RCC 7860 (cell line): ENCODE measurements around the gene ATG2A.

Experiments
- DNase-seq: peaks from one replicate; pipeline ENCODE4 v3.0.0-alpha.2; 2015; ENCODE audit warnings: low spot score
- FAIRE-seq: peaks from 2 replicates; lab custom pipeline; 2012; peaks lifted over from hg19 to GRCh38; lab: Jason Lieb, UNC

The ATG2A gene

DNA sequence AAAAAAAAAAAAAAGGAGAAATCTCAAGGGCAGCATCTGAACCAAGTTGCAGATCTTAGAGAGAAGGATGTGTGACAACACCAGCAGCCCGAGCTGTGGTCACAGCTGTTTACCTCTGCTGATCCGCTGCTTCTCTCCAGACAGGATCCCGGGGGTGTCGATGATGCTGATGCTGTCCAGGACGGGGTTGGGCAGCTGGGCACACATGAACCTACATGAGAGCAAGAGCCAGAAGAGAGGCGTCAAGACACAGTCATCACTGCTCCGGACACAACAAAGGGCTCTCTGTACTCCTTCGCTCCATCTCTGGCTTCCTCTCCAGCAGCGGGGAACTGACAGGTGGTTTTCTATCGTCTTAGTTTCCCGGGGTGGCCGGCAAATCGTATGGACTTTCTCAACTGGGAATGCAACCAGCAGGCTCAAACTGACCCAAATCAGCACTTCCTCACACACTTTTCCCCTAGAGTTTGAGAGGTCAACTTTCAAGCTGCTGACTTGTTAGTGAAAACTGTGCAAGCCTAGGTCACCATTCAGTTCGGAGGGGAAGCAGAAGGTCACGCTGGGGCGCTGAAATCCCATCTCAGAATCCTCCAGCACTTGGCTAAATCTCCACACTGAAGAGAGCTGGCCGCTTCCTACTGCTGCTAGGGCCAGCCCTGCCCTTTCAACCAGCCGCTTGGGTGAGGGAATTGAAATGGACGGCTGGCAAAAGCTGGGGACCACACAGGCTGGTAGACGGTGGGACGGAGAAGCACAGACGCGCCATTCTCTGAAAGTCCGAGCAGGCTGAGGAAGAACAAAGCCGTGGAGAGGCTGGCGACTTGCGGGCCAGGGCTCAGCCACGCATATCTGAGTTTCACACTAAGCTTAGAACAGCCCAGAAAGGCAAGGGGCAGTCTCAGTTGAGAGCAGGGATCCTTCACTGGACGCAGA lies 42.4 kb downstream of the ATG2A start:
- DNase-seq = no peak
- FAIRE-seq = no peak

- FAIRE-seq = no peak
- no peak for DNase-seq
Observed at GRCh38 chr11:64872790-64873488, 44.1 kb downstream of the ATG2A start.

DNA sequence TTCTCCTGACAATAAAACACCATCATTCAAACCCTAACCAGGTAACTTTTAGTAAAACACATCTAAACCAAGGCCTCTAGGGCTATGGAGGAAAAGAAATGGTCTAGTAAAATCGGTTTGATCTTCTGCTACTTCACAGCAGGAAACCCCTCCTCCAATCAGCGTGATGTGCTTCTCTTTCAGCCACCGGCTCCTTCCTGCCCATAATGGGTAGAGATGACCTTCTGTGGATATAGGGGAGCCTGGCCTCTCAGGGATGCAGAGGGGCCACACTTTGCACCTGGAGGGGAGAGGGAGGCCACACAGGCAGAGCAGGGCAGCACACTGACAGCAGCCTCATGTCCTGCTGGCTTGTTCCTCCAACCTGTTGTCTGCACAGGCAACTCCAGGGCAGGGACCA lies 45.5 kb downstream of the ATG2A start:
- FAIRE-seq (no peak), DNase-seq (no peak)

GRCh38 chr11:64870893-64871466 lies 46.0 kb downstream of the ATG2A start:
- FAIRE-seq = no peak
- no peak for DNase-seq

DNA sequence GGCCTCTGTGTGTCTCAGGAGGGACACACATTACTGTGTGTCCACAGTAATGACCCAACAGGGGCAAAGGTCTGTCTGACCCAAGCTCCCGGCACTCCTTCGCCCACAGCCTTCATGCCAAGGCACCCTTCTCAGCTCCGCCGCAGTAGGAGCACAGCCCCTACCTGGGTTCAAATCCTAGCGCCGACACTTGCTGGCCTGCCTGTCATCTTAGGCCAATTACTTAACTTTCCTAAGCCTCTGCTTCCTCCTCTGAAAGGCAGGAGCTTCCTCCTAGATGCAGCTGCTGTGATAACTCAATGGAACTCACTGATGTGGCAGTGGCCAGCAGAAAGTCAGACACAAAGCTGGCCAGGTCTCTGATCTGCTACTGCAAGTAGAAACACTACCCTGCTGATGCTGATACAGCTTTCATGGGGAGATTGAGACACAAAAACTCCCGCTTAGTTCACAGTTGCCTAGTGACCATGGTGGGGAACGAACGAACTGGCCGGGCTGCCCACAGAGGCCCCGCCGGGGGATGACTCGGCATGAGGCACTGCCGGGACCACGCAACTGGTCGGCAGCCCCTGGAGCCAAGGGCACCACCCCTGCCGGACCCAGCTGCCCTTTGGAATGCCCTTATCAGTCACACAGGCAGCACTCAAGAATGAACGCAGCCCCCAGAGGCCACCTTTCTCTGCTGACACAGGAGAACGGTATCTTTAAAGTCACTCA lies 46.7 kb downstream of the ATG2A start:
- FAIRE-seq = no peak

GRCh38 chr11:64869571-64870175 lies 47.3 kb downstream of the ATG2A start:
- FAIRE-seq = no peak
- DNase-seq = no peak

More for the DNA sequence above, 46.7 kb downstream of the ATG2A start:
- peak; percentile 83 for DNase-seq

GRCh38 chr11:64868904-64869570 lies 48.0 kb downstream of the ATG2A start:
- no peak for FAIRE-seq
- DNase-seq = peak; percentile 64

GRCh38 chr11:64867748-64868462 lies 49.1 kb downstream of the ATG2A start:
- DNase-seq (no peak), FAIRE-seq (no peak)

DNA sequence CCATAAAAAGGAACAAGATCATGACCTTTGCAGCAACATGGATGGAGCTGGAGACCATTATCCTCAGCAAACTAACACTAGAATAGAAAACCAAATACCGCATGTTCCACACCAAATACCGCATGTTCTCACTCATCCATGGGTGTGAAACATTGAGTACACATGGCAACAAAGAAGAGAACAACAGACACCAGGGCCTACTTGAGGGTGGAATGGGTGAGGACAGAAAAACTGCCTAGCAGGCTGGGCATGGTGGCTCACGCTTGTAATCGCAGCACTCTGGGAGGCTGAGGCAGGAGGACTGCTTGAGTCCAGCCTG lies 50.9 kb downstream of the ATG2A start:
- DNase-seq = no peak
- FAIRE-seq = no peak

GRCh38 chr11:64865286-64866172 lies 51.5 kb downstream of the ATG2A start:
- DNase-seq (no peak), FAIRE-seq (no peak)

GRCh38 chr11:64864473-64865285 lies 52.3 kb downstream of the ATG2A start:
- no peak for FAIRE-seq
- no peak for DNase-seq

GRCh38 chr11:64864135-64864472 lies 52.9 kb downstream of the ATG2A start:
- no peak for FAIRE-seq

GRCh38 chr11:64863391-64864060 lies 53.5 kb downstream of the ATG2A start:
- DNase-seq (no peak), FAIRE-seq (no peak)

More at GRCh38 chr11:64864135-64864472, 52.9 kb downstream of the ATG2A start:
- no peak for DNase-seq

DNA sequence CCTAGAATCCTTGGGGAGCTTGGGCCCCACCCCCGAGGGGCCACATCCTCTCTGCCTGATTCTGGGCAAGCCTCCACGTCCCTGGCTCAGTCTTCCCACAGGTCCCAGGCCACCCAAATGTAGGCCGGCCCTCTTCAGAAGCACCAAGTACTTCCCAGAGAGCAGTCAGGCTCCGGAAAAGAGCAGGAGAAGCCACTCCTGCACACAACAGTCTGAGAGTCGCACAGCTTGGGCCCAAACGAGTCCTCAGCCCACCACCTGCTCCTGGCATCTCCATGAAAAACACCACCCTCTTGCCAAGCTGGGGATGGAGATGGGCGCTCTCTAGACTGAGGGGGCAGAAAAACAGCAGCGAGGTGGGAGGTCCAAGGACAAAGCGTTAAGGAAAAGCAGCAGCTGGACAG lies 54.0 kb downstream of the ATG2A start:
- FAIRE-seq (no peak), DNase-seq (no peak)

DNA sequence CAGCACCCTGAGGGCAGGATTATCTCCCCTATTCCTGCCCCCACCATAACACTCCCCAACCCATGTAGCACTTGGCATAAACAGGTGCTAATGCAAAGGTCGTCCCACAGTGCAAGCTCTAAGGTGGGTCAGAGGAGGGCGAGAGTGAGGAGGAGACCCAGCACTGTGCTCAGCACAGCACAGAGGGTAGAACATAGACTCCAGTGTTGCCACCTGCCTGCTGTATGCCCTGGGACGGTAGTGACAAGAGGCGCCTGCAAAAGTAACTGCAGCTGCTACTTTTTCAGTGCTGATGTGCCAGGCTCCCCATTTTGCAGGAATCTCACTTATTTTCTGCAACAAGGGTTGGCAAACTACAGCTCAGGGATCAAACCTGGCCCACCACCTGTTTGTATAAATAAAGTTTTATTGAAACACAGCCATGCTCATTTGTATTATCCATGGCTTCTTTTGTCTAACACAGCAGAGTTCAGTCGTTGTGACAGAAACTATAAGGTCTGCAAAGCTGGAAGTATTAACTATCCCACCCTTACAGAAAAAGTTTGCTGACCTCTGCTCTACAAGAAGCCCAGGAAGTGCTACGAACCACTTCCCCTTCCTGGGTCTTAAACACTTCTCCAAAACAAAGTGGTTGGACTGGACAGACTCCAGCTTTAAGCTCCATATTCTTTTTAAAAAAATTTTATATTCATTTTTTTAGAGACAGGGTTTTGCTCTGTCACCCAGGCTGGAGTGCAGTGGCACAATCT lies 55.6 kb downstream of the ATG2A start:
- no peak for FAIRE-seq
- no peak for DNase-seq

GRCh38 chr11:64859542-64860414 lies 57.2 kb downstream of the ATG2A start:
- DNase-seq (no peak), FAIRE-seq (no peak)
